GM12874 (cell line): ENCODE data around the gene THYN1.

ENCODE experiments used
- CTCF ChIP-seq: IDR thresholded peaks from 2 replicates; pipeline ENCODE4 v1.5.1; 2011; ENCODE audit warnings: low read depth, mild to moderate bottlenecking, control low read depth, low read length, moderate library complexity; ENCODE audit not compliant: insufficient read depth

The THYN1 gene

GRCh38 chr11:134261626-134262488 is 8.7 kb upstream of the THYN1 start:
- peak; percentile 51; the same call in 1 of the 2 replicates for TF ChIP-seq CTCF

DNA sequence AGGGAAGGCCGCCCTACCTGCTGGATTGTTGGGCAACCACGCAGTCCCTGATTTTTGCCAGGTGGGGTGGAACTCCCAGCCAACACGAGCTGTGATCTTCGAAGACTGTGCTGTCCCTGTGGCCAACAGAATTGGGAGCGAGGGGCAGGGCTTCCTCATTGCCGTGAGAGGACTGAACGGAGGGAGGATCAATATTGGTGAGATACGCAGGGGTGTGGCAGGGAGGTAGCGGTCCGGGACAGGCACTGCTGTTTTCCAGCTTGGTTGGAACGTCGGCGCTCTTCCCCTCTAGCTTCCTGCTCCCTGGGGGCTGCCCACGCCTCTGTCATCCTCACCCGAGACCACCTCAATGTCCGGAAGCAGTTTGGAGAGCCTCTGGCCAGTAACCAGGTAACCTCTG is 7.8 kb upstream of the THYN1 start:
- no peak for TF ChIP-seq CTCF

GRCh38 chr11:134260503-134260902 is 7.4 kb upstream of the THYN1 start:
- no peak for TF ChIP-seq CTCF

- TF ChIP-seq CTCF, result no peak
Observed at GRCh38 chr11:134258577-134258976, 5.4 kb upstream of the THYN1 start.

DNA sequence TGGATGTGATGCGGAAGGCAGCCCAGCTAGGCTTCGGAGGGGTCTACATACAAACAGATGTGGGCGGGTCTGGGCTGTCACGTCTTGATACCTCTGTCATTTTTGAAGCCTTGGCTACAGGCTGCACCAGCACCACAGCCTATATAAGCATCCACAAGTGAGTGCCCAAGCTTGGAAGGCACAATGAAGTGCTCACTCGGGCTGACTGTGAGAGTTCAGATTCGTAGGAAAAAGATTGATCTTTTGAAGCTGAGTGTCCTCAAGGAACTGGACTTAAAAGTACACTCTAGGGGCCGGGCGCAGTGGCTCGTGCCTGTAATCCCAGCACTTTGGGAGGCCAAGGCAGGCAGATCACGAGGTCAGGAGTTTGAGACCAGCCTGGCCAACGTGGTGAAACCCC is 3.9 kb upstream of the THYN1 start:
- TF ChIP-seq CTCF, result no peak

- TF ChIP-seq CTCF, result no peak
Observed at GRCh38 chr11:134254433-134255183, 1.5 kb upstream of the THYN1 start.

DNA sequence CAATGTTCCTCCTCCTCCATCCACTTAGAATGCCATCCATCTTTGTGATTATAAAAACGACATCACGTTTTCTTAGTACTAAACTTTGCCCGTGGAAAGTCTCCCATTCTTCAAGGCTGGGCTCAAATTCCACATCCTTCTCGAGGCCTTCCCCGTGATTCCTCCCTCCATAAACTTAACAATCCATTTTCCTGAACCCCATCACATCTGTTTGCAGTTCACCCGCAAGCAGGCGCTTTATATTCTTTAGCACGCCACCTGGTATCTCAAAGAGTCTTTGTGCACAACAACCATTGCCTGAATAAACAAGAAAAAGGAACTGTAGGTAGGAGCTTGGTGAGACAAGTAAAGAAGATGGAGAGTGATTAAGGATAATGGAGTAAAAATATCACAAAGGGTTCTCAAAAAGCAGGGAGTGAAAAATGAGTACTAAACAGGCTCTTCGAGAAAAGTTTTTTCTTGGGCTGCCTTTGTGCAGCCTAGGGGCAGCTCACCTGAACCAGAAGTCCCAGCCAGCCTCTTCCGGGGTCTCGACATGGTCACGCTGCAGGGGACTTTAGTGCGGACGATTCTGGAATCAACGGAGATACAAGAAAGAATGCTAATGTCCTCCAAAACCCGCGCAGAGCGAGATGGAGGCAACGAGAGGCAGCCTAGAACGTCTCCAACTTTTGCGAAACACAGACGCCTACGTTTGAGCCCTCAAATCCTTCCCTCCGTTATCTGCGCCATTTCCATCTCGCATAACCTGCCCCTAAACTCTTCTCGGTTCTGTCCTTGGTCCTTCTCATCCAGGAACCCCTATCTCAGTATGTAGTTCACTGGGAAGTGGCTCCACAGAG is 585 bp downstream of the THYN1 start:
- no peak for TF ChIP-seq CTCF
